Keratinocyte (primary cell): ENCODE results near the gene HSPBP1. TPM values are rescaled to one million over a fixed set of nuclear protein-coding genes. Genes with fewer than 3 reads are reported as not detected.

Experiments
- DNase-seq: peaks from one replicate; pipeline ENCODE4 v3.0.0-alpha.2; 2011; ENCODE audit warnings: low read depth, missing footprints, low spot score
- FAIRE-seq: peaks from 2 replicates; lab custom pipeline; 2011; peaks lifted over from hg19 to GRCh38; lab: Jason Lieb, UNC
- H2AFZ ChIP-seq: 2 replicates; pipeline ENCODE4 v1.6.0; 2012; ENCODE audit warnings: low read length, control low read depth, inconsistent platforms; ENCODE audit not compliant: control insufficient read depth
- H3K27ac ChIP-seq: 2 replicates; pipeline ENCODE4 v1.5.1; 2011; ENCODE audit warnings: low read length; ENCODE audit not compliant: control insufficient read depth, insufficient read depth
- H3K27me3 ChIP-seq: 3 replicates; pipeline ENCODE4 v1.6.0; 2011; ENCODE audit warnings: low read length; ENCODE audit not compliant: control insufficient read depth, insufficient read depth; ENCODE audit errors: extremely low read depth
- H3K36me3 ChIP-seq, 2 experiments: 2 replicates in 1 of 2; 3 replicates in 1 of 2; pipeline ENCODE4 v1.5.1; 2011; ENCODE audit warnings: low read length in 2 of 2, mild to moderate bottlenecking in 1 of 2; ENCODE audit not compliant: control insufficient read depth in 2 of 2, insufficient read depth in 2 of 2; ENCODE audit errors: extremely low read depth in 1 of 2
- H3K4me1 ChIP-seq: 3 replicates; pipeline ENCODE4 v1.5.1; 2011; ENCODE audit warnings: low read length; ENCODE audit not compliant: control insufficient read depth, insufficient read depth; ENCODE audit errors: extremely low read depth
- H3K4me2 ChIP-seq: 3 replicates; pipeline ENCODE4 v1.6.0; 2011; ENCODE audit warnings: low read depth, low read length; ENCODE audit not compliant: control insufficient read depth, insufficient read depth; ENCODE audit errors: extremely low read depth
- H3K4me3 ChIP-seq, 3 experiments: fragments of 200-600 bp in 1 of 3; sonication (generic) in 1 of 3; 2 replicates in 2 of 3; 3 replicates in 1 of 3; pipeline ENCODE4 v1.5.1; 2011 to 2016; ENCODE audit warnings: low read length in 3 of 3, mild to moderate bottlenecking in 3 of 3, control low read depth in 2 of 3, inconsistent platforms in 1 of 3, low read depth in 1 of 3, mixed read lengths in 1 of 3, mixed run types in 1 of 3, moderate library complexity in 1 of 3; ENCODE audit not compliant: control insufficient read depth in 2 of 3, insufficient read depth in 2 of 3; ENCODE audit errors: extremely low read depth in 1 of 3
- H3K79me2 ChIP-seq: 2 replicates; pipeline ENCODE4 v1.6.0; 2012; ENCODE audit warnings: low read length; ENCODE audit not compliant: control insufficient read depth, insufficient read depth
- H3K9ac ChIP-seq: 3 replicates; pipeline ENCODE4 v1.6.0; 2011; ENCODE audit warnings: low read length; ENCODE audit not compliant: control insufficient read depth, insufficient read depth; ENCODE audit errors: extremely low read depth
- H3K9me1 ChIP-seq: 3 replicates; pipeline ENCODE4 v1.6.0; 2011; ENCODE audit warnings: low read length; ENCODE audit not compliant: control insufficient read depth, insufficient read depth; ENCODE audit errors: extremely low read depth
- H3K9me3 ChIP-seq: 2 replicates; pipeline ENCODE4 v1.5.1; 2012; ENCODE audit warnings: low read depth, low read length; ENCODE audit not compliant: control insufficient read depth
- H4K20me1 ChIP-seq: 3 replicates; pipeline ENCODE4 v1.6.0; 2011; ENCODE audit warnings: low read length; ENCODE audit not compliant: control insufficient read depth, insufficient read depth; ENCODE audit errors: extremely low read depth
- EZH2 ChIP-seq: IDR thresholded peaks from one replicate; pipeline ENCODE4 v1.6.1; 2012; ENCODE audit warnings: inconsistent platforms, mild to moderate bottlenecking, low read length, moderate library complexity
- dilution Hi-C: fragments of 300-500 bp; cut with MboI; formaldehyde crosslinking; loops from one replicate; pipeline ENCODE4 v1.7.0; 2020; ENCODE audit warnings: low sequenced_read_pairs; ENCODE audit not compliant: extremely low pct_ligation_motif_present
- polyA plus RNA-seq, 5 experiments: library from polyadenylated mRNA; depleted of rRNA in 3 of 5; stranded (reverse) in 3 of 5; stranded (forward) in 1 of 5; unstranded in 1 of 5; fragments of >200 nt; gene quantifications; 1 replicate in 1 of 5; 2 replicates in 3 of 5; 3 replicates in 1 of 5; pipeline versions ENCODE4 v1.2.1 to v1.2.3, GENCODE V29; 2011 to 2012; ENCODE audit warnings: missing spikeins in 2 of 5, low read depth in 1 of 5, low replicate concordance in 1 of 5
- TF ChIP-seq, protein P1 (sequence below), 3 experiments: IDR thresholded peaks in 1 of 3; conservative IDR thresholded peaks in 1 of 3; optimal IDR thresholded peaks in 1 of 3; 2 replicates in 2 of 3; 3 replicates in 1 of 3; pipeline versions ENCODE3 to v1.5.1; 2011; ENCODE audit warnings: low read length in 3 of 3, mild to moderate bottlenecking in 3 of 3, moderate library complexity in 2 of 3, control low read depth in 1 of 3, inconsistent platforms in 1 of 3; ENCODE audit not compliant: insufficient read depth in 2 of 3; ENCODE audit errors: extremely low read depth in 1 of 3

HSPBP1 gene
- polyA plus RNA-seq, 1 donor (not counting 4 experiments of a cell fraction or from before 2014, with no cell fraction given), result 20.2 TPM

DNA sequence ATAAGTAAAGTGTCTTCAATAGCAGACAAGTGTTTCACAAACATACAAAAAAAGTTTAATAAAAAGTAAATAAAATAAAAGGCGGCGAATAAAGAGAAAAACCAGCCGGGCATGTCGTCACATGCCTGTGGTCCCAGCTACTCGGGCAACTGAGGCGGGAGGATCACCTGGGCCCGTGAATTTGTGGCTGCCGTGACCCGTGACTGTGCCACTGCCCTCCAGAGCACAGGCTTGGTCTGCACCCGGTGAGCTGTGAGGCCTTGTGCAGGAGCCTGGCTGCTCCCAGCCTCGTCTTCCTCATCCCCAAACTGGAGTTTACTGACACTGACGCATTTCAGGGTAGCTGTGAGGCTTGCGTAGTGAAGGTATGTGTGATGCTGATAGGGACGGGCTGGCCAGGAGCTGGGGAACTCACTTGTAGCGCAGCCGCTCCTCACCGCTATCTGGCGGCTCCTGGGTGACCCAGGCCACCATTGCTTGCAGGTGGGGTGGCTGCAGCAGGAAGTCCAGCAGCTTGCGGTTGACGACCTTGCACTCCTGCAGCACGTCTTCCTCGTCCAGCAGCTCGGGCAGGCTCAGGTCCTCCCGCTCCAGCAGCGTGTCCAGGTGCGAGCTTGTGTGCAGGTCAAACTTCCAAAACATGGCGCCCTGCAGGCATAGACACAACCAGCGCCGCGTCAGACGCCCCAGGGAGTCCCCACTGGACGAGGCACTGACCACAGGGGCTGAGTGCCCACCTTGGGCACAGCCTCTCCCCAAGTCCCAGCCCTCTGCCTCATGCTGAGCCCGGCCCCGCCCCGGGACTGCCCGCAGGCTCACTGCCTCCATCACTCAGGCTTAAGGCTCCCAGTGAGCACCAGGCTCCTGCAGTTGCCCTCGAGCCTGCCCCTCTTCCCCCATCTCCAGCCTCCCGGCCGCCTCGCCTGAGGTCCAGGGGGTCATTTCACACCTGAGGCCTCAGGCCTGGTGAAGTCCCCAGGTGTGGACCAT is 33.2 kb downstream of the HSPBP1 start:
- peaks cover 26 to 27% of the 10 kb centered on the region in 2 experiments for H3K36me3 ChIP-seq
- dilution Hi-C loops, result no loop called here
- H3K27ac ChIP-seq, result peak overlapping the region; percentile 36
- peaks cover 17% of the 10 kb centered on the region for H3K4me1 ChIP-seq
- no peak for DNase-seq
- no peak overlapping the region for H3K9ac ChIP-seq
- H3K79me2 ChIP-seq, result peaks cover 63% of the 10 kb centered on the region
- no peaks in the 10 kb centered on the region for H3K27me3 ChIP-seq
- H3K4me2 ChIP-seq, result no peak overlapping the region
- TF ChIP-seq EZH2, result no peak
- TF ChIP-seq, protein P1, sequence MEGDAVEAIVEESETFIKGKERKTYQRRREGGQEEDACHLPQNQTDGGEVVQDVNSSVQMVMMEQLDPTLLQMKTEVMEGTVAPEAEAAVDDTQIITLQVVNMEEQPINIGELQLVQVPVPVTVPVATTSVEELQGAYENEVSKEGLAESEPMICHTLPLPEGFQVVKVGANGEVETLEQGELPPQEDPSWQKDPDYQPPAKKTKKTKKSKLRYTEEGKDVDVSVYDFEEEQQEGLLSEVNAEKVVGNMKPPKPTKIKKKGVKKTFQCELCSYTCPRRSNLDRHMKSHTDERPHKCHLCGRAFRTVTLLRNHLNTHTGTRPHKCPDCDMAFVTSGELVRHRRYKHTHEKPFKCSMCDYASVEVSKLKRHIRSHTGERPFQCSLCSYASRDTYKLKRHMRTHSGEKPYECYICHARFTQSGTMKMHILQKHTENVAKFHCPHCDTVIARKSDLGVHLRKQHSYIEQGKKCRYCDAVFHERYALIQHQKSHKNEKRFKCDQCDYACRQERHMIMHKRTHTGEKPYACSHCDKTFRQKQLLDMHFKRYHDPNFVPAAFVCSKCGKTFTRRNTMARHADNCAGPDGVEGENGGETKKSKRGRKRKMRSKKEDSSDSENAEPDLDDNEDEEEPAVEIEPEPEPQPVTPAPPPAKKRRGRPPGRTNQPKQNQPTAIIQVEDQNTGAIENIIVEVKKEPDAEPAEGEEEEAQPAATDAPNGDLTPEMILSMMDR (optimal IDR thresholded peaks at IDR 0.05 in 1 of 3, IDR thresholded peaks at IDR 0.05 in 1 of 3, conservative IDR thresholded peaks at IDR 0.05 in 1 of 3; ENCODE audit: extremely low read depth in 1 of 3, insufficient read depth in 2 of 3, low read length in 3 of 3), result no peak
- FAIRE-seq, result no peak
- no peak overlapping the region for H3K4me3 ChIP-seq
- H2AFZ ChIP-seq, result no peak overlapping the region
- no peaks in the 10 kb centered on the region for H3K9me3 ChIP-seq
- H3K9me1 ChIP-seq, result peaks cover 6% of the 10 kb centered on the region
- peaks cover 35% of the 10 kb centered on the region for H4K20me1 ChIP-seq

DNA sequence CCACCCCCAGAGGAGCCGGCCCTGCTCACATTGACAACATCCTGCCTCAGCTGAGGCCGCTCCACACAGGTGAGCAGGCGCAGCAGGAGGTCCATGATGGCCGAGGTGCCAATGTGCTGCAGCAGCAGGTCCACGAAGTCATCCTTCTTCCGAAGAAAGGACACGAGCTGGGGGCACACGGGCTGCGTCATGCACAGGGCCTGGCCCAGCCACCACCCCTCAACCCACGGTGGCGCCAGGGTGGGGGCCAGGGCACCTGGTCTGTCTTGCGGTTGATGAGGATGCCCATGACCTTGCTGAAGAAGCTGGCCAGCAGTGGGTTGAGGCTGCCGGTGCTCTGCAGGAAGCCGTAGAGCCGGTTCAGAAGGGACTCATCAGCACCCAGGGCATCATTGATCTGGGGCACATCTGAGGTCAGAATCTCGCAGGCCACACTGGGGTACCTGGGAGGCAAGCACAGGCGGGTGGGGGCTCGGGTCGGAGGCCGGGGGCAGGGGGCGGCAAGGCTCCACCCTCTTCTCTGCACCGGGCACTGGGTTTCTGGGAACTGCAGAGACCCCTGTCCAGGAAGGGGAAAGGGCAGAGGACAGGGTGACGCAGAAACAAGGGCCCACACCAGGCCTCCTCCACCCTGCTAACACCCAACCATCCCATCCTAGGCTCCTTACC is 34.5 kb downstream of the HSPBP1 start:
- FAIRE-seq (no peak), DNase-seq (no peak)
- TF ChIP-seq, protein P1 (optimal IDR thresholded peaks at IDR 0.05 in 1 of 3, IDR thresholded peaks at IDR 0.05 in 1 of 3, conservative IDR thresholded peaks at IDR 0.05 in 1 of 3; ENCODE audit: extremely low read depth in 1 of 3, insufficient read depth in 2 of 3, low read length in 3 of 3), result no peak
- no peak for TF ChIP-seq EZH2
- peaks cover 8% of the 10 kb centered on the region for H3K4me1 ChIP-seq
- H3K27ac ChIP-seq, result no peak overlapping the region
- no peak overlapping the region for H2AFZ ChIP-seq
- no peaks in the 10 kb centered on the region for H3K27me3 ChIP-seq
- H3K4me2 ChIP-seq, result no peak overlapping the region
- dilution Hi-C loops, result no loop called here
- peaks cover 2% of the 10 kb centered on the region for H3K9me1 ChIP-seq
- H3K9ac ChIP-seq, result no peak overlapping the region
- peaks cover 49% of the 10 kb centered on the region for H3K79me2 ChIP-seq
- H3K9me3 ChIP-seq, result no peaks in the 10 kb centered on the region
- no peak overlapping the region for H3K4me3 ChIP-seq
- H4K20me1 ChIP-seq, result peaks cover 21% of the 10 kb centered on the region
- peaks cover 32 to 34% of the 10 kb centered on the region in 2 experiments for H3K36me3 ChIP-seq
